K562 (cell line): ENCODE data around the gene ARHGEF17. TPM values are rescaled to one million over a fixed set of nuclear protein-coding genes. Genes with fewer than 3 reads are reported as not detected.

Experiments used
- ATAC-seq: fragments of 200-7000 bp; cut with Tn5 transposase; 3 replicates; pipeline ENCODE4 v1.9.1; 2020; ENCODE audit warnings: moderate library complexity
- BruUV-seq: library from RNA; stranded (reverse); fragments of 400-500 nt; replicated peaks from 2 replicates; lab custom pipeline; 2021; lab: Mats Ljungman, UMichigan
- CTCF ChIA-PET: fragments of 300-600 bp; formaldehyde crosslinking; extraction: SDS; loops from one replicate; lab custom pipeline; 2021; ENCODE audit warnings: low intra/inter-chr PET ratio; lab: Yijun Ruan, JAX
- POLR2A ChIA-PET: fragments of 300-600, 350-650 bp; sonication (Branson Sonifier 250); formaldehyde crosslinking; extraction: SDS; loops from one replicate; lab custom pipeline; 2021; ENCODE audit warnings: antibody characterized with exemption, inconsistent platforms; lab: Yijun Ruan, JAX
- DNase-seq, 4 experiments: peaks; one replicate each; pipeline versions ENCODE4 v3.0.0 to v3.0.0-alpha.2; 2011 to 2018; ENCODE audit warnings: low spot score in 3 of 4, mixed read lengths in 3 of 4; ENCODE audit errors: extremely low read depth in 1 of 4
- FAIRE-seq: peaks from 2 replicates; lab custom pipeline; 2011; peaks lifted over from hg19 to GRCh38; lab: Jason Lieb, UNC
- H2AFZ ChIP-seq: 2 replicates; pipeline ENCODE4 v1.6.0; 2011; ENCODE audit warnings: low read depth, low read length, control low read depth, inconsistent platforms
- H3K27ac ChIP-seq: fragments of 200-600 bp; 3 replicates; pipeline ENCODE4 v1.8.0; 2011; ENCODE audit warnings: low read depth, mild to moderate bottlenecking, control low read depth, inconsistent platforms, low read length, moderate library complexity, mixed read lengths; ENCODE audit errors: extremely low read depth
- H3K27me3 ChIP-seq, 2 experiments: fragments of 300-600 bp in 1 of 2; 2 replicates in 1 of 2; 3 replicates in 1 of 2; pipeline versions ENCODE4 v1.6.0 to v1.8.0; 2011; ENCODE audit warnings: inconsistent platforms in 2 of 2, low read length in 2 of 2, mild to moderate bottlenecking in 1 of 2, mixed read lengths in 1 of 2, moderate library complexity in 1 of 2; ENCODE audit not compliant: control insufficient read depth in 2 of 2, insufficient read depth in 2 of 2
- H3K36me3 ChIP-seq: fragments of 300-600 bp; 3 replicates; pipeline ENCODE4 v1.8.0; 2011; ENCODE audit warnings: mild to moderate bottlenecking, low read length, inconsistent platforms; ENCODE audit not compliant: control insufficient read depth, insufficient read depth
- H3K4me1 ChIP-seq, 2 experiments: fragments of 200-600 bp in 1 of 2; replicated peaks in 1 of 2; 2 replicates in 1 of 2; 3 replicates in 1 of 2; pipeline versions ENCODE4 v1.5.1 to v1.8.0; 2011; ENCODE audit warnings: inconsistent platforms in 2 of 2, low read length in 2 of 2, mild to moderate bottlenecking in 1 of 2, mixed read lengths in 1 of 2, moderate library complexity in 1 of 2; ENCODE audit not compliant: control insufficient read depth in 2 of 2, insufficient read depth in 2 of 2
- H3K4me2 ChIP-seq: 2 replicates; pipeline ENCODE4 v1.6.1; 2011; ENCODE audit warnings: low read length, control low read depth, inconsistent platforms, mixed read lengths; ENCODE audit not compliant: insufficient read depth
- H3K4me3 ChIP-seq: fragments of 200-600 bp; sonication (generic), shearing (Covaris generic); 2 replicates; pipeline ENCODE4 v1.5.1; 2016; ENCODE audit warnings: control low read depth, inconsistent platforms
- H3K79me2 ChIP-seq: fragments of 200-600 bp; 3 replicates; pipeline ENCODE4 v1.8.0; 2011; ENCODE audit warnings: low read length, inconsistent platforms; ENCODE audit not compliant: control insufficient read depth, insufficient read depth
- H3K9ac ChIP-seq, 2 experiments: 2 replicates each; pipeline versions ENCODE4 v1.6.0 to v1.6.1; 2011; ENCODE audit warnings: low read depth in 2 of 2, low read length in 2 of 2, control low read depth in 1 of 2, inconsistent platforms in 1 of 2, mild to moderate bottlenecking in 1 of 2, mixed read lengths in 1 of 2; ENCODE audit not compliant: insufficient read depth in 1 of 2
- H3K9me1 ChIP-seq: one replicate; pipeline ENCODE4 v1.6.0; 2011; ENCODE audit warnings: inconsistent platforms, mild to moderate bottlenecking, low read length, moderate library complexity; ENCODE audit not compliant: control insufficient read depth, insufficient read depth
- H3K9me3 ChIP-seq: replicated peaks from 2 replicates; pipeline ENCODE4 v1.5.1; 2011; ENCODE audit warnings: low read depth, low read length, inconsistent platforms; ENCODE audit not compliant: control insufficient read depth, insufficient read depth
- H4K20me1 ChIP-seq: replicated peaks from 2 replicates; pipeline ENCODE4 v1.6.1; 2011; ENCODE audit warnings: low read length, inconsistent platforms, mixed read lengths; ENCODE audit not compliant: control insufficient read depth, insufficient read depth
- FOS ChIP-seq: IDR thresholded peaks from 3 replicates; pipeline ENCODE4 v1.6.1; 2011; ENCODE audit not compliant: insufficient read length; ENCODE audit errors: extremely low read depth
- NFATC3 ChIP-seq: fragments of 450-650 bp; IDR thresholded peaks from 2 replicates; pipeline ENCODE4 v1.6.1; 2017; ENCODE audit warnings: mild to moderate bottlenecking
- RFX1 ChIP-seq: fragments of 450-650 bp; IDR thresholded peaks from 2 replicates; pipeline ENCODE4 v1.6.1; 2016; ENCODE audit warnings: mild to moderate bottlenecking, moderate library complexity
- TFAM ChIP-seq: fragments of 250-450 bp; sonication (Bioruptor Pico); conservative IDR thresholded peaks from 2 replicates; pipeline ENCODE4 v1.5.0; 2021; ENCODE audit warnings: mild to moderate bottlenecking, moderate library complexity
- ZBTB34 ChIP-seq: fragments of 250-450 bp; sonication (Bioruptor Pico); IDR thresholded peaks from 2 replicates; pipeline ENCODE4 v1.8.0; 2021; ENCODE audit warnings: mild to moderate bottlenecking, moderate library complexity
- WGBS: fragments of 100-300 bp; shearing (Covaris generic); methylation state at CpG from one replicate; pipeline ENCODE4 v1.1.6; 2016; ENCODE audit warnings: low coverage, mixed read lengths; ENCODE audit not compliant: insufficient coverage; ENCODE audit errors: missing lambda C conversion rate; 5-methylcytosine and 5-hydroxymethylcytosine counted together
- in situ Hi-C: fragments of 300-500 bp; cut with MboI; formaldehyde crosslinking; loops from 4 replicates; pipeline ENCODE4 v1.15.0; 2018; ENCODE audit warnings: inconsistent platforms, mixed read lengths
- intact Hi-C: fragments of 100-400 bp; cut with micrococcal nuclease; formaldehyde crosslinking; loops from 2 replicates; pipeline ENCODE4 v1.14.2; 2022
- polyA plus RNA-seq, 8 experiments: library from polyadenylated mRNA; depleted of rRNA in 4 of 8; stranded (reverse) in 5 of 8; unstranded in 3 of 8; fragments of >200 nt; fragmentation: Nextera tagmentation in 2 of 8; fragmentation: Illumina TruSeq in 1 of 8; extraction: Ambion mirVana in 2 of 8; extraction: Trizol in 1 of 8; gene quantifications; 2 replicates each; pipeline versions ENCODE4 v1.2.1 to v1.2.3, GENCODE V29; 2011 to 2014; ENCODE audit warnings: inconsistent platforms in 1 of 8, missing spikeins in 1 of 8
- total RNA-seq, 7 experiments: library from RNA; depleted of rRNA in 6 of 7; stranded (reverse); fragments of >200 nt in 6 of 7; fragmentation: Illumina TruSeq in 2 of 7; extraction: Trizol in 2 of 7; gene quantifications; 2 replicates each; pipeline versions ENCODE4 v1.2.1 to v1.2.3, GENCODE V29; 2011 to 2021; ENCODE audit warnings: low replicate concordance in 1 of 7
- TF ChIP-seq, protein P1 (sequence below): fragments of 250-450 bp; sonication (Bioruptor Pico); IDR thresholded peaks from 2 replicates; pipeline ENCODE4 v1.4.0; 2020

ARHGEF17 gene
- total and polyA plus RNA-seq, 9 of the 15 experiments (the other 6 are each of a cell fraction or from before 2014, with no cell fraction given), result 0.04 to 0.68 (median 0.10) TPM; not detected in 2

DNA sequence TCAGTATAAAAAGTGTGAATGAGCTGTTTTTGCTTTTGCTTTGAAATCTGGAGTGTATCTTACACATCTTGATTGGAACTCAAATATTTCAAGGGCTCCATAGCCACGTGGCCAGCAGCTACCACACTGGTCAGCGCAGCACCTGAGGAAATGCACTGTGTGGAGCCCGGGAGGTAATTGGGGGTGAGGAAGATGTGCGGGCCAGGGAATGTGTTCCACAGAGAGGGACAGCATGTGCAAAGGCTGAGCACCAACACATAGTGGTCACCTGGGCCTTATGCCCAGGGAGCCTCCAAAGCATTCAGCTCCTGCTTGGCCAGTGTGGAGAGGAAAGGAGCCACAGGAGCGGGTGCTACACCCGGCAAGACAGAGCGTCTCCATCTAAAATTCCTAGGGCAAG, 88.9 kb downstream of the ARHGEF17 start:
- H3K9ac ChIP-seq, result peak overlapping the region in 1 of 2 experiments; percentile 35; a peak in 1 of 4 replicates
- peaks cover 8 to 38% of the 10 kb centered on the region in 2 experiments; a peak in 4 of 5 replicates for H3K4me1 ChIP-seq
- TF ChIP-seq RFX1 (no peak), TFAM (no peak), FOS (no peak), ZBTB34 (CRISPR knock-in tag) (no peak), NFATC3 (no peak)
- TF ChIP-seq, protein P1, sequence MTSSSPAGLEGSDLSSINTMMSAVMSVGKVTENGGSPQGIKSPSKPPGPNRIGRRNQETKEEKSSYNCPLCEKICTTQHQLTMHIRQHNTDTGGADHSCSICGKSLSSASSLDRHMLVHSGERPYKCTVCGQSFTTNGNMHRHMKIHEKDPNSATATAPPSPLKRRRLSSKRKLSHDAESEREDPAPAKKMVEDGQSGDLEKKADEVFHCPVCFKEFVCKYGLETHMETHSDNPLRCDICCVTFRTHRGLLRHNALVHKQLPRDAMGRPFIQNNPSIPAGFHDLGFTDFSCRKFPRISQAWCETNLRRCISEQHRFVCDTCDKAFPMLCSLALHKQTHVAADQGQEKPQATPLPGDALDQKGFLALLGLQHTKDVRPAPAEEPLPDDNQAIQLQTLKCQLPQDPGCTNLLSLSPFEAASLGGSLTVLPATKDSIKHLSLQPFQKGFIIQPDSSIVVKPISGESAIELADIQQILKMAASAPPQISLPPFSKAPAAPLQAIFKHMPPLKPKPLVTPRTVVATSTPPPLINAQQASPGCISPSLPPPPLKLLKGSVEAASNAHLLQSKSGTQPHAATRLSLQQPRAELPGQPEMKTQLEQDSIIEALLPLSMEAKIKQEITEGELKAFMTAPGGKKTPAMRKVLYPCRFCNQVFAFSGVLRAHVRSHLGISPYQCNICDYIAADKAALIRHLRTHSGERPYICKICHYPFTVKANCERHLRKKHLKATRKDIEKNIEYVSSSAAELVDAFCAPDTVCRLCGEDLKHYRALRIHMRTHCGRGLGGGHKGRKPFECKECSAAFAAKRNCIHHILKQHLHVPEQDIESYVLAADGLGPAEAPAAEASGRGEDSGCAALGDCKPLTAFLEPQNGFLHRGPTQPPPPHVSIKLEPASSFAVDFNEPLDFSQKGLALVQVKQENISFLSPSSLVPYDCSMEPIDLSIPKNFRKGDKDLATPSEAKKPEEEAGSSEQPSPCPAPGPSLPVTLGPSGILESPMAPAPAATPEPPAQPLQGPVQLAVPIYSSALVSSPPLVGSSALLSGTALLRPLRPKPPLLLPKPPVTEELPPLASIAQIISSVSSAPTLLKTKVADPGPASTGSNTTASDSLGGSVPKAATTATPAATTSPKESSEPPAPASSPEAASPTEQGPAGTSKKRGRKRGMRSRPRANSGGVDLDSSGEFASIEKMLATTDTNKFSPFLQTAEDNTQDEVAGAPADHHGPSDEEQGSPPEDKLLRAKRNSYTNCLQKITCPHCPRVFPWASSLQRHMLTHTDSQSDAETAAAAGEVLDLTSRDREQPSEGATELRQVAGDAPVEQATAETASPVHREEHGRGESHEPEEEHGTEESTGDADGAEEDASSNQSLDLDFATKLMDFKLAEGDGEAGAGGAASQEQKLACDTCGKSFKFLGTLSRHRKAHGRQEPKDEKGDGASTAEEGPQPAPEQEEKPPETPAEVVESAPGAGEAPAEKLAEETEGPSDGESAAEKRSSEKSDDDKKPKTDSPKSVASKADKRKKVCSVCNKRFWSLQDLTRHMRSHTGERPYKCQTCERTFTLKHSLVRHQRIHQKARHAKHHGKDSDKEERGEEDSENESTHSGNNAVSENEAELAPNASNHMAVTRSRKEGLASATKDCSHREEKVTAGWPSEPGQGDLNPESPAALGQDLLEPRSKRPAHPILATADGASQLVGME (CRISPR knock-in tag), result no peak
- in situ Hi-C loops (no loop called here), intact Hi-C loops (no loop called here)
- ChIA-PET CTCF (no interaction called here), POLR2A (interaction anchor here (0.6 to 1.3 kb wide), 5 partner anchors 10 to 523 kb away, joined by 3 to 4 read pairs (median 3); no protein-coding TSS in a partner anchor)
- no peak overlapping the region for H3K4me3 ChIP-seq
- 94% methylated on average over 7 of the region's 7 CpGs for WGBS
- peaks cover 53% of the 10 kb centered on the region; the same call in 2 of the 3 replicates for H3K36me3 ChIP-seq
- H3K4me2 ChIP-seq, result no peak overlapping the region
- no peaks in the 10 kb centered on the region for H3K27me3 ChIP-seq
- no peak overlapping the region for H3K27ac ChIP-seq
- no peaks in the 10 kb centered on the region for H3K79me2 ChIP-seq
- FAIRE-seq, result no peak
- H4K20me1 ChIP-seq, result peaks cover 21% of the 10 kb centered on the region; the same call in 1 of the 2 replicates
- H2AFZ ChIP-seq, result no peak overlapping the region
- ATAC-seq, result no peak
- DNase-seq, result no peak
- peaks cover 3% of the 10 kb centered on the region for H3K9me1 ChIP-seq
- no peaks in the 10 kb centered on the region for H3K9me3 ChIP-seq
- no TSS peak for BruUV-seq
